Gastroesophageal sphincter (tissue), 4 donors: ENCODE data around the gene CBR3. TPM values are rescaled to one million over a fixed set of nuclear protein-coding genes. Genes with fewer than 3 reads are reported as not detected.
"Not testable (repeated sequence)": the region's sequence is repeated elsewhere in the genome, so short reads cannot be mapped to it uniquely, and the experiment has no call there.

Experiments
- ATAC-seq: fragments of 150-250 bp; one replicate; pipeline ENCODE4 v1.9.1; 2016; ENCODE audit warnings: mild to moderate bottlenecking, moderate library complexity
- H3K27ac ChIP-seq, 4 donors: fragments of 200-600 bp; sonication (generic) in 3 of 4; 1 replicate in 3 of 4; 2 replicates in 1 of 4; pipeline ENCODE4 v1.5.1; 2016 to 2019
- H3K27me3 ChIP-seq: fragments of 200-600 bp; sonication (generic); one replicate; pipeline ENCODE4 v1.5.1; 2019
- H3K36me3 ChIP-seq, 2 donors: fragments of 200-600 bp; sonication (generic); one replicate each; pipeline ENCODE4 v1.5.1; 2019; ENCODE audit warnings: control low read depth in 1 of 2
- H3K4me1 ChIP-seq, 3 donors: fragments of 200-600 bp; sonication (generic); 1 replicate in 2 of 3; 2 replicates in 1 of 3; pipeline ENCODE4 v1.5.1; 2016 to 2019; ENCODE audit warnings: control low read depth in 2 of 3
- H3K4me3 ChIP-seq, 2 donors: fragments of 200-600 bp; sonication (generic); one replicate each; pipeline ENCODE4 v1.5.1; 2019; ENCODE audit warnings: mild to moderate bottlenecking in 1 of 2, moderate library complexity in 1 of 2
- H3K9me3 ChIP-seq, 3 donors: fragments of 200-600 bp; sonication (generic); one replicate each; pipeline ENCODE4 v1.5.1; 2017 to 2019; ENCODE audit warnings: control low read depth in 2 of 3
- CTCF ChIP-seq, 4 experiments: fragments of 200-600 bp in 2 of 4; fragments of 450-650 bp in 2 of 4; sonication (generic) in 1 of 4; IDR thresholded peaks; one replicate each; pipeline ENCODE4 v1.5.1; 2017 to 2019; ENCODE audit warnings: antibody characterized with exemption in 4 of 4, mild to moderate bottlenecking in 2 of 4, moderate library complexity in 2 of 4
- EP300 ChIP-seq: sonication (generic); formaldehyde crosslinking; IDR thresholded peaks from one replicate; pipeline ENCODE4 v1.6.1; 2017; ENCODE audit warnings: antibody characterized with exemption, mild to moderate bottlenecking
- POLR2A ChIP-seq, 2 donors: fragments of 450-650 bp; IDR thresholded peaks; one replicate each; pipeline ENCODE4 v1.6.1; 2017; ENCODE audit warnings: antibody characterized with exemption in 2 of 2, mild to moderate bottlenecking in 2 of 2, moderate library complexity in 1 of 2
- POLR2AphosphoS5 ChIP-seq: sonication (generic); formaldehyde crosslinking; IDR thresholded peaks from one replicate; pipeline ENCODE4 v1.6.1; 2017; ENCODE audit warnings: antibody characterized with exemption
- WGBS, 2 donors: methylation state at CpG; one replicate each; pipeline ENCODE4 v1.1.5; 2018; ENCODE audit warnings: low coverage in 1 of 2; 5-methylcytosine and 5-hydroxymethylcytosine counted together
- total RNA-seq, 4 donors: library from RNA; depleted of rRNA; stranded (reverse); fragments of >200 nt; gene quantifications; one replicate each; pipeline ENCODE4 v1.1.0, GENCODE V29; 2016

Gene CBR3
- total RNA-seq, 4 donors from 2014 or later = 9.6 to 20.9 (median 14.0) TPM

- TF ChIP-seq EP300 = no peak
- TF ChIP-seq POLR2A (IDR thresholded peaks at IDR 0.05) = no peak
- ATAC-seq = no peak
- H3K9me3 ChIP-seq = no peaks in the 10 kb centered on the region
- 55 to 69% methylated on average over 2 of the region's 2 CpGs for WGBS, 2 donors
- H3K4me3 ChIP-seq = no peak overlapping the region
- no peak overlapping the region for H3K27ac ChIP-seq
- no peaks in the 10 kb centered on the region for H3K27me3 ChIP-seq
- no peaks in the 10 kb centered on the region for H3K36me3 ChIP-seq
- peaks cover 0 to 27% (median 0%) of the 10 kb centered on the region in 3 donors for H3K4me1 ChIP-seq
Observed at GRCh38 chr21:36129219-36129618, 5.7 kb upstream of the CBR3 start.

- peak overlapping the region in 2 of 4 donors; percentile 77 to 84 for H3K27ac ChIP-seq
- not testable (repeated sequence) for H3K27me3 ChIP-seq, H3K36me3 ChIP-seq, H3K9me3 ChIP-seq, ATAC-seq
- H3K4me1 ChIP-seq = peaks cover 0 to 32% (median 0%) of the 10 kb centered on the region in 3 donors
- peak overlapping the region; percentile 64 to 71 for H3K4me3 ChIP-seq
- WGBS, 2 donors = 25 to 30% methylated on average over 3 to 5 of the region's 18 CpGs
Observed at GRCh38 chr21:36130414-36130762, 4.5 kb upstream of the CBR3 start.

GRCh38 chr21:36130839-36131238 lies 4.0 kb upstream of the CBR3 start:
- H3K27me3 ChIP-seq, H3K9me3 ChIP-seq, ATAC-seq, H3K36me3 ChIP-seq, H3K4me3 ChIP-seq, H3K27ac ChIP-seq: not testable (repeated sequence)
- peaks cover 0 to 27% (median 0%) of the 10 kb centered on the region in 3 donors for H3K4me1 ChIP-seq
- 89 to 96% methylated on average over 5 of the region's 5 CpGs for WGBS, 2 donors

GRCh38 chr21:36132696-36133095 lies 2.2 kb upstream of the CBR3 start:
- 62 to 79% methylated on average over 5 of the region's 8 CpGs for WGBS, 2 donors
- no peak for ATAC-seq
- no peak overlapping the region for H3K27ac ChIP-seq

GRCh38 chr21:36135391-36136102 lies 668 bp downstream of the CBR3 start:
- Histone ChIP-seq H3K4me3 (peak overlapping the region; percentile 34 to 87), H3K9me3 (no peaks in the 10 kb centered on the region), H3K36me3 (peaks cover 0 to 21% of the 10 kb centered on the region in 2 donors), H3K27ac (peak overlapping the region; percentile 35 to 97 (median 94)), H3K27me3 (no peaks in the 10 kb centered on the region), H3K4me1 (peaks cover 0 to 32% (median 4%) of the 10 kb centered on the region in 3 donors)
- TF ChIP-seq POLR2AphosphoS5 (peak; percentile 89), POLR2A (IDR thresholded peaks at IDR 0.05) (peak; percentile 82 to 84), EP300 (no peak), CTCF (IDR thresholded peaks at IDR 0.05) (no peak)
- ATAC-seq = peak; percentile 92
- WGBS, 2 donors = 0% methylated on average over 3 to 16 of the region's 60 CpGs

More at GRCh38 chr21:36132696-36133095, 2.2 kb upstream of the CBR3 start:
- Histone ChIP-seq H3K4me3 (no peak overlapping the region), H3K9me3 (no peaks in the 10 kb centered on the region), H3K27me3 (no peaks in the 10 kb centered on the region), H3K36me3 (peaks cover 0 to 1% of the 10 kb centered on the region in 2 donors), H3K4me1 (peaks cover 0 to 39% (median 4%) of the 10 kb centered on the region in 3 donors)
- TF ChIP-seq EP300 (no peak), POLR2AphosphoS5 (no peak)

- Histone ChIP-seq H3K4me1 (peaks cover 0 to 25% (median 9%) of the 10 kb centered on the region in 3 donors), H3K36me3 (peaks cover 0 to 32% of the 10 kb centered on the region in 2 donors)
- H3K9me3 ChIP-seq, H3K27ac ChIP-seq, H3K4me3 ChIP-seq, ATAC-seq, H3K27me3 ChIP-seq: not testable (repeated sequence)
- WGBS, 2 donors = 95 to 96% methylated on average over 5 to 9 of the region's 13 CpGs
Observed at GRCh38 chr21:36139791-36140190, 4.9 kb downstream of the CBR3 start.

GRCh38 chr21:36141513-36141925 lies 6.6 kb downstream of the CBR3 start:
- Histone ChIP-seq H3K9me3 (no peaks in the 10 kb centered on the region), H3K36me3 (peaks cover 0 to 44% of the 10 kb centered on the region in 2 donors), H3K27ac (no peak overlapping the region), H3K4me3 (no peak overlapping the region), H3K4me1 (peaks cover 0 to 20% (median 7%) of the 10 kb centered on the region in 3 donors), H3K27me3 (no peaks in the 10 kb centered on the region)
- ATAC-seq = peak; percentile 75
- 0% methylated on average over 4 of the region's 6 CpGs; no CpG with 5 or more reads in 1 of the 2 donors for WGBS, 2 donors
- TF ChIP-seq POLR2A (IDR thresholded peaks at IDR 0.05) (no peak), POLR2AphosphoS5 (peak; percentile 27), CTCF (IDR thresholded peaks at IDR 0.05) (peak in 3 of 4 experiments; percentile 67 to 80 (median 68))

- WGBS, 2 donors = 58% methylated on average over 3 of the region's 6 CpGs; no CpG with 5 or more reads in 1 of the 2 donors
- not testable (repeated sequence) for H3K9me3 ChIP-seq, H3K4me1 ChIP-seq, H3K27me3 ChIP-seq, ATAC-seq, H3K4me3 ChIP-seq, H3K27ac ChIP-seq
- peaks cover 0 to 36% of the 10 kb centered on the region in 2 donors for H3K36me3 ChIP-seq
Observed at GRCh38 chr21:36144233-36144632, 9.4 kb downstream of the CBR3 start.
